ENCODE results near the gene HSF4. TPM values are rescaled to one million over a fixed set of nuclear protein-coding genes. Genes with fewer than 3 reads are reported as not detected.
A peak's percentile ranks its signal among the peaks of the same experiment; 100 is the strongest.

The HSF4 gene
- total RNA-seq, 1 experiment from 2014 or later, result 2.2 TPM

DNA sequence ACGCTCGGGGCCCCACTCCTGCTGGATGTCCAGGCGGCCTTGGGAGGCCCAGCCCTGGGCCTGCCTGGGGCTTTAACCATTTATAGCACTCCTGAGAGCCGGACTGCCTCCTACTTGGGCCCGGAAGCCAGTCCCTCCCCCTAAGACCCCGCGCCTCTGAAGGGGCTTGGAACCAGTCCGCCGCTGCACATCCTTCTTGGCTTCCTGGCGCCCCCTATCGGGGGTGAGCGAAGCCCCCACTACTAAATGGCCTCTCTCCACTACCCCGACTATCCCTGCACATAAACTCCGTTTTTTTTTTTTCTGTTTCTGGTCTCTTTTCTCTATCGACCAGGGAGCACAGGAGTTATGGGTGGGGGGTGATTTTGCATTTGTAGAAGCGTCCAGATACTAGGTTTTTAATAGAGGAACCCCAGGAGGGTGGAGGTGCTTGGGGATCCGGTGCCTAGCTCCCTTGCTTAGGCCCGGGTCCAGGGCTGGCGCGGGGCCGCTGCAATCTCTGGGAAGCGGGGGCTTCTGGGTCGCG is 5.2 kb downstream of the HSF4 start:
- no peak overlapping the region; the same call in 1 of the 2 replicates for H3K27ac Mint-ChIP-seq
- peaks cover 46% of the 10 kb centered on the region for H3K4me1 Mint-ChIP-seq
- peaks cover 95% of the 10 kb centered on the region for H3K27me3 Mint-ChIP-seq (ENCODE audit: low read depth)
- no peaks in the 10 kb centered on the region for H3K36me3 Mint-ChIP-seq
- no peak for TF ChIP-seq MXD4 (CRISPR knock-in tag; IDR thresholded peaks at IDR 0.05; ENCODE audit: borderline replicate concordance)
- no peak for TF ChIP-seq TCF7 (CRISPR knock-in tag; IDR thresholded peaks at IDR 0.05; ENCODE audit: low read depth)
- TF ChIP-seq, protein P1, sequence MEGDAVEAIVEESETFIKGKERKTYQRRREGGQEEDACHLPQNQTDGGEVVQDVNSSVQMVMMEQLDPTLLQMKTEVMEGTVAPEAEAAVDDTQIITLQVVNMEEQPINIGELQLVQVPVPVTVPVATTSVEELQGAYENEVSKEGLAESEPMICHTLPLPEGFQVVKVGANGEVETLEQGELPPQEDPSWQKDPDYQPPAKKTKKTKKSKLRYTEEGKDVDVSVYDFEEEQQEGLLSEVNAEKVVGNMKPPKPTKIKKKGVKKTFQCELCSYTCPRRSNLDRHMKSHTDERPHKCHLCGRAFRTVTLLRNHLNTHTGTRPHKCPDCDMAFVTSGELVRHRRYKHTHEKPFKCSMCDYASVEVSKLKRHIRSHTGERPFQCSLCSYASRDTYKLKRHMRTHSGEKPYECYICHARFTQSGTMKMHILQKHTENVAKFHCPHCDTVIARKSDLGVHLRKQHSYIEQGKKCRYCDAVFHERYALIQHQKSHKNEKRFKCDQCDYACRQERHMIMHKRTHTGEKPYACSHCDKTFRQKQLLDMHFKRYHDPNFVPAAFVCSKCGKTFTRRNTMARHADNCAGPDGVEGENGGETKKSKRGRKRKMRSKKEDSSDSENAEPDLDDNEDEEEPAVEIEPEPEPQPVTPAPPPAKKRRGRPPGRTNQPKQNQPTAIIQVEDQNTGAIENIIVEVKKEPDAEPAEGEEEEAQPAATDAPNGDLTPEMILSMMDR (IDR thresholded peaks at IDR 0.05), result peak; percentile 83
- no peak for TF ChIP-seq OVOL2 (CRISPR knock-in tag; IDR thresholded peaks at IDR 0.05; ENCODE audit: borderline replicate concordance)
- TF ChIP-seq, protein P2, sequence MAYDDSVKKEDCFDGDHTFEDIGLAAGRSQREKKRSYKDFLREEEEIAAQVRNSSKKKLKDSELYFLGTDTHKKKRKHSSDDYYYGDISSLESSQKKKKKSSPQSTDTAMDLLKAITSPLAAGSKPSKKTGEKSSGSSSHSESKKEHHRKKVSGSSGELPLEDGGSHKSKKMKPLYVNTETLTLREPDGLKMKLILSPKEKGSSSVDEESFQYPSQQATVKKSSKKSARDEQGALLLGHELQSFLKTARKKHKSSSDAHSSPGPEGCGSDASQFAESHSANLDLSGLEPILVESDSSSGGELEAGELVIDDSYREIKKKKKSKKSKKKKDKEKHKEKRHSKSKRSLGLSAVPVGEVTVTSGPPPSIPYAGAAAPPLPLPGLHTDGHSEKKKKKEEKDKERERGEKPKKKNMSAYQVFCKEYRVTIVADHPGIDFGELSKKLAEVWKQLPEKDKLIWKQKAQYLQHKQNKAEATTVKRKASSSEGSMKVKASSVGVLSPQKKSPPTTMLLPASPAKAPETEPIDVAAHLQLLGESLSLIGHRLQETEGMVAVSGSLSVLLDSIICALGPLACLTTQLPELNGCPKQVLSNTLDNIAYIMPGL (CRISPR knock-in tag; IDR thresholded peaks at IDR 0.05), result peak; percentile 41; the same call in 1 of the 2 replicates
- no peak for TF ChIP-seq ELF4 (CRISPR knock-in tag; IDR thresholded peaks at IDR 0.05; ENCODE audit: low read depth)
- TF ChIP-seq TP53 (CRISPR knock-in tag; IDR thresholded peaks at IDR 0.05), result no peak
- TF ChIP-seq, protein P3, sequence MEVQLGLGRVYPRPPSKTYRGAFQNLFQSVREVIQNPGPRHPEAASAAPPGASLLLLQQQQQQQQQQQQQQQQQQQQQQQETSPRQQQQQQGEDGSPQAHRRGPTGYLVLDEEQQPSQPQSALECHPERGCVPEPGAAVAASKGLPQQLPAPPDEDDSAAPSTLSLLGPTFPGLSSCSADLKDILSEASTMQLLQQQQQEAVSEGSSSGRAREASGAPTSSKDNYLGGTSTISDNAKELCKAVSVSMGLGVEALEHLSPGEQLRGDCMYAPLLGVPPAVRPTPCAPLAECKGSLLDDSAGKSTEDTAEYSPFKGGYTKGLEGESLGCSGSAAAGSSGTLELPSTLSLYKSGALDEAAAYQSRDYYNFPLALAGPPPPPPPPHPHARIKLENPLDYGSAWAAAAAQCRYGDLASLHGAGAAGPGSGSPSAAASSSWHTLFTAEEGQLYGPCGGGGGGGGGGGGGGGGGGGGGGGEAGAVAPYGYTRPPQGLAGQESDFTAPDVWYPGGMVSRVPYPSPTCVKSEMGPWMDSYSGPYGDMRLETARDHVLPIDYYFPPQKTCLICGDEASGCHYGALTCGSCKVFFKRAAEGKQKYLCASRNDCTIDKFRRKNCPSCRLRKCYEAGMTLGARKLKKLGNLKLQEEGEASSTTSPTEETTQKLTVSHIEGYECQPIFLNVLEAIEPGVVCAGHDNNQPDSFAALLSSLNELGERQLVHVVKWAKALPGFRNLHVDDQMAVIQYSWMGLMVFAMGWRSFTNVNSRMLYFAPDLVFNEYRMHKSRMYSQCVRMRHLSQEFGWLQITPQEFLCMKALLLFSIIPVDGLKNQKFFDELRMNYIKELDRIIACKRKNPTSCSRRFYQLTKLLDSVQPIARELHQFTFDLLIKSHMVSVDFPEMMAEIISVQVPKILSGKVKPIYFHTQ (CRISPR knock-in tag; IDR thresholded peaks at IDR 0.05), result no peak
- TF ChIP-seq, protein P4, sequence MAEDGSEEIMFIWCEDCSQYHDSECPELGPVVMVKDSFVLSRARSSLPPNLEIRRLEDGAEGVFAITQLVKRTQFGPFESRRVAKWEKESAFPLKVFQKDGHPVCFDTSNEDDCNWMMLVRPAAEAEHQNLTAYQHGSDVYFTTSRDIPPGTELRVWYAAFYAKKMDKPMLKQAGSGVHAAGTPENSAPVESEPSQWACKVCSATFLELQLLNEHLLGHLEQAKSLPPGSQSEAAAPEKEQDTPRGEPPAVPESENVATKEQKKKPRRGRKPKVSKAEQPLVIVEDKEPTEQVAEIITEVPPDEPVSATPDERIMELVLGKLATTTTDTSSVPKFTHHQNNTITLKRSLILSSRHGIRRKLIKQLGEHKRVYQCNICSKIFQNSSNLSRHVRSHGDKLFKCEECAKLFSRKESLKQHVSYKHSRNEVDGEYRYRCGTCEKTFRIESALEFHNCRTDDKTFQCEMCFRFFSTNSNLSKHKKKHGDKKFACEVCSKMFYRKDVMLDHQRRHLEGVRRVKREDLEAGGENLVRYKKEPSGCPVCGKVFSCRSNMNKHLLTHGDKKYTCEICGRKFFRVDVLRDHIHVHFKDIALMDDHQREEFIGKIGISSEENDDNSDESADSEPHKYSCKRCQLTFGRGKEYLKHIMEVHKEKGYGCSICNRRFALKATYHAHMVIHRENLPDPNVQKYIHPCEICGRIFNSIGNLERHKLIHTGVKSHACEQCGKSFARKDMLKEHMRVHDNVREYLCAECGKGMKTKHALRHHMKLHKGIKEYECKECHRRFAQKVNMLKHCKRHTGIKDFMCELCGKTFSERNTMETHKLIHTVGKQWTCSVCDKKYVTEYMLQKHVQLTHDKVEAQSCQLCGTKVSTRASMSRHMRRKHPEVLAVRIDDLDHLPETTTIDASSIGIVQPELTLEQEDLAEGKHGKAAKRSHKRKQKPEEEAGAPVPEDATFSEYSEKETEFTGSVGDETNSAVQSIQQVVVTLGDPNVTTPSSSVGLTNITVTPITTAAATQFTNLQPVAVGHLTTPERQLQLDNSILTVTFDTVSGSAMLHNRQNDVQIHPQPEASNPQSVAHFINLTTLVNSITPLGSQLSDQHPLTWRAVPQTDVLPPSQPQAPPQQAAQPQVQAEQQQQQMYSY (CRISPR knock-in tag; IDR thresholded peaks at IDR 0.05), result no peak
- no peak for TF ChIP-seq JAZF1 (CRISPR knock-in tag; IDR thresholded peaks at IDR 0.05)
- no peak for TF ChIP-seq ZNF416 (CRISPR knock-in tag; IDR thresholded peaks at IDR 0.05)
- TF ChIP-seq, protein P5, sequence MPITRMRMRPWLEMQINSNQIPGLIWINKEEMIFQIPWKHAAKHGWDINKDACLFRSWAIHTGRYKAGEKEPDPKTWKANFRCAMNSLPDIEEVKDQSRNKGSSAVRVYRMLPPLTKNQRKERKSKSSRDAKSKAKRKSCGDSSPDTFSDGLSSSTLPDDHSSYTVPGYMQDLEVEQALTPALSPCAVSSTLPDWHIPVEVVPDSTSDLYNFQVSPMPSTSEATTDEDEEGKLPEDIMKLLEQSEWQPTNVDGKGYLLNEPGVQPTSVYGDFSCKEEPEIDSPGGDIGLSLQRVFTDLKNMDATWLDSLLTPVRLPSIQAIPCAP (CRISPR knock-in tag; IDR thresholded peaks at IDR 0.05), result no peak
- H3K4me3 Mint-ChIP-seq, result peak overlapping the region; percentile 85
- no peaks in the 10 kb centered on the region for H3K9me3 Mint-ChIP-seq
- ATAC-seq, result peak; percentile 45
- peak; percentile 93 for DNase-seq (ENCODE audit: low spot score)
- POLR2A ChIA-PET, result interaction anchor here (1.0 to 2.5 kb wide), 6 partner anchors 9 to 29 kb away, joined by 3 to 9 read pairs (median 6); partner anchors contain the start of genes B3GNT9, FBXL8 and TRADD
- CTCF ChIA-PET, result interaction anchor here (0.5 to 15.6 kb wide), 35 partner anchors 8 to 351 kb away, joined by 3 to 386 read pairs (median 5); partner anchors contain the start of genes B3GNT9, CES3, ELMO3 and EXOC3L1
